ENCODE data around the gene ZNF565. TPM values are rescaled to one million over a fixed set of nuclear protein-coding genes. Genes with fewer than 3 reads are reported as not detected.

ZNF565 gene
- 7.2 and 8.7 TPM in 2 replicates for total RNA-seq

DNA sequence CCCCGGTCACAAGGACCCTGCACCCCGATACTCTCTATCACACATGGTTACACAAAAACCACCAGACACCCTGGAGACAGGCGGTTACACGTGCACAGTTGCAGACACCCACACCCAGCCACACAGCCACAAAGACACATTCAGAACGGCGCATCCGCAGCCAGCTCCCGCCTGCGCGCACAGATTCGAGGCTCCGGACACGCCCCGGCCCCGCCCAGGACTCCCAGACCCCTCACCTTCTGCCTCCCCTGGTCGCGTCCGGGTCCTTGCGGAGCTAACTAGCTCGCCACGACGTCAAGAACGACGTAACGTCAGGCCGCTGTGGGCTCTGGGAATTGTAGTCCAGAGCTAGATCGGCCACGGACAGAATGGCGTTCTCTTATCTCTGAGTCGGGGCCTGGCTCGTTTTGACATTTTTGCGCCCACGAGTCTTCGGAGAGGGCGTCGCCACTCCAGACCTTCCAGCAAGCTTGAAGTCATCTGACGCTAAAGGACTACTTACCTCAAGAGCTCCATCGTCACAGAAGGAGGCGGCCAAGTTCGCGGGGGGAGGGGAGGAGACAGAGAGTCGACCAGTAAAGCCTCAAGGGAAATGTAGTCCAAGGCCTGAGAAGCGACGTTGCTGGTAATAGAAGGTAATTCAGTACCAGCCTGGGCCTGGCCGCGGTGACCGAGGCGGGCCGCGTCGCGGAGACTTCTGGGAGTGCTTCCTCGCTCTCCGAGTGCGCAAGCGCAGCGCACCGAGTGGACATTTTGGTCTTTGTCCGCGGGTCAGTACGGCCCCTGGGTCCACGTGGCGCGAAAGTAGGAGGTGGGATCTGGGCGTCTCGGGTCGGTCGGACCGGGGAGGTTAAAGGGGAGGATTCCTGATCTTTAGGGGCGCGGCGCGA is at the start of gene ZNF565, which contains the start of gene ZNF146:
ZNF565 (minus strand) TSS at position 280 of the 890 bp plus-strand sequence. CDS start 12,680 bp downstream, outside the sequence.
ZNF146 (plus strand) TSS at position 721 of the 890 bp plus-strand sequence. CDS start 21,335 bp downstream, outside the sequence.

DNA sequence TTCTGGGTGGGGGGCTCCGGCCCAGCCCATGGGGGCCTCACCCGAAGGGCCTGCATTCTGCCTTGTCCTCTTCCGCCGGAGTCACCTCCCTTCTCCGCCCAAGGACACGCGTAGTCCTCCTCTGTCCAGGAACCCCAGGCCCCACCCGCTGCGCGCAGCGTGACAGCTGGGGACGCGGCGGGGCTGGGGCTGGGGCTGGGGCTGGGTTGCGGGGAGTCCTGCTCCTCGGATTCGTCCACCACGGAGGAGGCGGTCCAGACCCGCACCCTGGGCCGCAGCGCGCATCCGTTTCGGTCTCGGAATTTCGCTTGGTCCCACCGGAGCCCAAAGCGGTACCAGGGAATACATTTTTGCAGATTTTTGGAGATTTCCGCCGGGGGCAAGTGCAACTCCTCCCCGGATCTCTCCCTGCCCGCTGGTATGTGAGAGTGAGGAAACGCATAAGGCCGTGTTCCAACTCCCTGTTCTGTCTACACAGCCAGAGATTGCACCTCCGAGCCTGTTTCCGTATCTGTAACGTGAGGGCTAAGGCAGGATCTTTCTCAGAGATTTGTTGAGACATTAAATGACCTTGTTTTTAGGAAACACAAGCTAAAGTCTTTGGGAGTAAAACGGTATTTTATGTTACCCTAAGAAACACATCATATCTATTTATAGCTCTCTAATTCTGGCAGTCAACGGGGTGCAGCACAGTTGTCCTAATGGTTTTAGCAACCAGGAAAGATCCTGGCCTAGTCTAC is 61.9 kb downstream of the ZNF565 start, which contains the start of gene COX7A1:
COX7A1 (minus strand) TSS at position 96 of the 740 bp plus-strand sequence; CDS start at position 56, 40 bp downstream.

DNA sequence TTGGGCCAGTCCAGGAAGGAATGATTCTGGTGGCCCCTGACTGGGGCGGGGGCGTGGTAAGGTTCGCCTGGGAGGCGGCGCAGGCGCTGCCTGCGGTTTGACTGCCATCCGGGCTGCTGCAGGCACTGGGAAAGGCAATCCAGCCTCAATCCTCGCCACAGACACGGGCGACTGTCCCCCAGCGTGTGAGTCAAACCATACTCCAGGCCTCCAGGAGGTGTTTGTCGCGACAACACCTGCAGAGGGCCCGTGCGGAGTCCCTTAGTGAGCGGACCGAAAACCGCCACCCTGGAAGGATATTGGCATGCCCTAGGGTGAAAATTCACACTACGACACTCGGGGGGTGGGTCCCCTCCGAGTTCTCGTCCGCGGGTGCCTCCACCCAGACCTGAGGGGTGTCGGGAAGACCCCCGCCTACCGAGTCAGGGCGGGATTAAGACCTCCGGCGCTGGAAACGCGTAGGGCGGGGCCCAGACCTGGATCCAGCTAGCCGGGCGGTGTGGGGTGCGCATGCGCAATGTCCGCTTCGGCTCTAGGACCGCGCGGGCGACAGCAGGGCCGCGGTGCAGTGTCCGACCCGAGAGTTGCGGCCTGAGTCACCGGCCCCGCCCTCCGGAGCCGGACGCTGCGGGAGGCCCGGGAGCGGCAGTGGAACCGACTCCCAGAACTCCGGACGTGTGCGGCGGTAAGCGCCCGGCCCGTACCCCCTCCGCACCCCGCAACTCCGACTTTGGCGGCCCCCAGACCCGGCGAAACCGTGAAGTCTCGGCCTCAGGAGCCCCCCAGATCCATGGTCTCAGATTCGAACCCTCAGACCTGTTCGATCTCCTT is 74.8 kb downstream of the ZNF565 start, which contains the start of gene CAPNS1:
CAPNS1 (plus strand) TSS at position 594 of the 831 bp plus-strand sequence. CDS start 946 bp downstream, outside the sequence.

Other genes starting within 250 kb of the ZNF565 start
- gene SDHAF1, start 219.5 kb downstream of the ZNF565 start, total RNA-seq = 7.5 and 16.1 TPM in 2 replicates
- 1.4 and 5.2 TPM in 2 replicates for gene SYNE4, start 205.9 kb downstream of the ZNF565 start, total RNA-seq
- 12.0 and 15.4 TPM in 2 replicates for gene ALKBH6, start 200.5 kb downstream of the ZNF565 start, total RNA-seq
- 0.36 TPM in 1 of 2 replicates, not detected in the other for gene CLIP3, start 181.8 kb downstream of the ZNF565 start, total RNA-seq
- 2.4 and 2.8 TPM in 2 replicates for gene THAP8, start 160.4 kb downstream of the ZNF565 start, total RNA-seq
- gene WDR62, start 159.8 kb downstream of the ZNF565 start, total RNA-seq = 0.28 and 0.68 TPM in 2 replicates
- not detected in 2 replicates for gene OVOL3, start 103.5 kb downstream of the ZNF565 start, total RNA-seq
- gene POLR2I, start 99.8 kb downstream of the ZNF565 start, total RNA-seq = 63.3 and 89.9 TPM in 2 replicates
- 102 and 103 TPM in 2 replicates for gene TBCB, start 99.2 kb downstream of the ZNF565 start, total RNA-seq
- gene CAPNS1, start 74.6 kb downstream of the ZNF565 start, total RNA-seq = 258 and 283 TPM in 2 replicates
- gene COX7A1, start 62.2 kb downstream of the ZNF565 start, total RNA-seq = not detected in 2 replicates
- gene ZNF146, start 441 bp upstream of the ZNF565 start, total RNA-seq = 184 and 199 TPM in 2 replicates
- 1.7 and 2.8 TPM in 2 replicates for gene ZFP14, start 164.5 kb upstream of the ZNF565 start, total RNA-seq
- 3.8 and 7.8 TPM in 2 replicates for gene ZFP82, start 204.0 kb upstream of the ZNF565 start, total RNA-seq